H1 (cell line): Measurements from ENCODE around the gene NOTUM. TPM values are rescaled to one million over a fixed set of nuclear protein-coding genes. Genes with fewer than 3 reads are reported as not detected.

Experiments used
- CTCF ChIA-PET: fragments of 300-600 bp; sonication (Branson Sonifier 250); formaldehyde crosslinking; loops from one replicate; lab custom pipeline; 2021; ENCODE audit not compliant: partially characterized antibody; lab: Charles Lee
- POLR2A ChIA-PET: fragments of 300-600 bp; sonication (Branson Sonifier 250); formaldehyde crosslinking; loops from one replicate; lab custom pipeline; 2021; ENCODE audit warnings: inconsistent platforms; ENCODE audit not compliant: partially characterized antibody; lab: Charles Lee
- DNase-seq, 2 experiments: peaks; one replicate each; pipeline versions ENCODE4 v3.0.0 to v3.0.0-alpha.2; 2010 to 2022; ENCODE audit warnings: low spot score in 2 of 2, low read depth in 1 of 2, mixed read lengths in 1 of 2
- FAIRE-seq: peaks from 2 replicates; lab custom pipeline; 2011; peaks lifted over from hg19 to GRCh38; lab: Jason Lieb, UNC
- H2AFZ ChIP-seq: 2 replicates; pipeline ENCODE4 v1.8.1; 2012; ENCODE audit warnings: low read length, inconsistent platforms
- H2AK5ac ChIP-seq: 2 replicates; pipeline ENCODE4 v1.6.1; 2013; ENCODE audit warnings: low read depth, low read length
- H2BK120ac ChIP-seq: replicated peaks from 2 replicates; pipeline ENCODE3; 2013; ENCODE audit warnings: low read depth, low read length, inconsistent platforms
- H2BK12ac ChIP-seq: 2 replicates; pipeline ENCODE4 v1.6.1; 2013; ENCODE audit warnings: low read depth, low read length
- H2BK15ac ChIP-seq: 2 replicates; pipeline ENCODE4 v1.6.1; 2013; ENCODE audit warnings: low read length
- H2BK20ac ChIP-seq: 2 replicates; pipeline ENCODE4 v1.6.1; 2013; ENCODE audit warnings: low read length
- H2BK5ac ChIP-seq: 2 replicates; pipeline ENCODE4 v1.6.1; 2013; ENCODE audit warnings: low read depth, low read length
- H3K14ac ChIP-seq: 2 replicates; pipeline ENCODE4 v1.6.1; 2013; ENCODE audit warnings: inconsistent platforms; ENCODE audit not compliant: insufficient read length
- H3K18ac ChIP-seq: 2 replicates; pipeline ENCODE4 v1.6.1; 2013; ENCODE audit warnings: low read length; ENCODE audit errors: extremely low read depth
- H3K23ac ChIP-seq: 2 replicates; pipeline ENCODE4 v1.6.1; 2013; ENCODE audit warnings: inconsistent platforms; ENCODE audit not compliant: insufficient read length
- H3K23me2 ChIP-seq: 2 replicates; pipeline ENCODE4 v1.6.1; 2013; ENCODE audit warnings: low read depth, low read length
- H3K27ac ChIP-seq: 2 replicates; pipeline ENCODE4 v1.6.1; 2011; ENCODE audit warnings: low read depth, low read length, inconsistent platforms
- H3K27me3 ChIP-seq, 4 experiments: replicated peaks in 1 of 4; 1 replicate in 1 of 4; 2 replicates in 3 of 4; pipeline versions ENCODE4 v1.6.1 to v1.8.1; 2011 to 2013; ENCODE audit warnings: low read length in 3 of 4, mild to moderate bottlenecking in 3 of 4, inconsistent platforms in 2 of 4, mixed read lengths in 2 of 4, moderate library complexity in 1 of 4; ENCODE audit not compliant: control insufficient read depth in 3 of 4, insufficient read depth in 3 of 4; ENCODE audit errors: extremely low read depth in 1 of 4
- H3K36me3 ChIP-seq, 4 experiments: 2 replicates each; pipeline versions ENCODE4 v1.6.1 to v1.8.1; 2011 to 2013; ENCODE audit warnings: mild to moderate bottlenecking in 4 of 4, low read length in 3 of 4, moderate library complexity in 2 of 4, control low read depth in 1 of 4, inconsistent platforms in 1 of 4; ENCODE audit not compliant: insufficient read depth in 4 of 4, control insufficient read depth in 2 of 4
- H3K4ac ChIP-seq: replicated peaks from 2 replicates; pipeline ENCODE3; 2013; ENCODE audit warnings: low read length, low read depth, mixed read lengths, inconsistent platforms; ENCODE audit not compliant: insufficient read length
- H3K4me1 ChIP-seq, 4 experiments: replicated peaks in 1 of 4; 1 replicate in 1 of 4; 2 replicates in 3 of 4; pipeline versions ENCODE4 v1.6.1 to v1.8.1; 2011 to 2013; ENCODE audit warnings: low read length in 3 of 4, inconsistent platforms in 2 of 4, mixed read lengths in 1 of 4; ENCODE audit not compliant: insufficient read depth in 4 of 4, control insufficient read depth in 3 of 4
- H3K4me2 ChIP-seq, 2 experiments: 2 replicates each; pipeline versions ENCODE4 v1.6.1 to v1.8.1; 2011 to 2013; ENCODE audit warnings: low read depth in 2 of 2, low read length in 2 of 2, control low read depth in 1 of 2, inconsistent platforms in 1 of 2, mild to moderate bottlenecking in 1 of 2; ENCODE audit not compliant: insufficient read depth in 1 of 2
- H3K4me3 ChIP-seq, 4 experiments: fragments of 200-600, 300-600 bp in 1 of 4; sonication (generic), shearing (Covaris generic), sonication (Bioruptor Twin) in 1 of 4; 2 replicates each; pipeline versions ENCODE4 v1.5.1 to v1.8.1; 2011 to 2016; ENCODE audit warnings: low read length in 4 of 4, low read depth in 3 of 4, control low read depth in 2 of 4, inconsistent platforms in 2 of 4, mild to moderate bottlenecking in 2 of 4, mixed read lengths in 1 of 4, moderate library complexity in 1 of 4; ENCODE audit not compliant: insufficient read depth in 2 of 4; ENCODE audit errors: extremely low read depth in 1 of 4
- H3K56ac ChIP-seq: replicated peaks from 2 replicates; pipeline ENCODE3; 2013; ENCODE audit warnings: low read depth, mild to moderate bottlenecking, mixed read lengths, low read length, inconsistent platforms; ENCODE audit not compliant: insufficient read length
- H3K79me1 ChIP-seq: 2 replicates; pipeline ENCODE4 v1.6.1; 2013; ENCODE audit warnings: low read depth, low read length, control low read depth
- H3K79me2 ChIP-seq, 2 experiments: 2 replicates each; pipeline versions ENCODE4 v1.6.1 to v1.8.1; 2012 to 2013; ENCODE audit warnings: low read length in 2 of 2, mild to moderate bottlenecking in 2 of 2, inconsistent platforms in 1 of 2; ENCODE audit not compliant: insufficient read depth in 2 of 2, control insufficient read depth in 1 of 2
- H3K9ac ChIP-seq, 4 experiments: replicated peaks in 1 of 4; 1 replicate in 1 of 4; 2 replicates in 3 of 4; pipeline versions ENCODE4 v1.6.1 to v1.8.1; 2011 to 2013; ENCODE audit warnings: low read depth in 3 of 4, low read length in 3 of 4, control low read depth in 2 of 4, mild to moderate bottlenecking in 2 of 4, moderate library complexity in 2 of 4, inconsistent platforms in 1 of 4; ENCODE audit errors: extremely low read depth in 1 of 4
- H3K9me3 ChIP-seq, 2 experiments: 2 replicates each; pipeline versions ENCODE4 v1.6.1 to v1.8.1; 2012 to 2013; ENCODE audit warnings: mild to moderate bottlenecking in 2 of 2, moderate library complexity in 2 of 2, control low read depth in 1 of 2, inconsistent platforms in 1 of 2, low read depth in 1 of 2, low read length in 1 of 2, mixed read lengths in 1 of 2; ENCODE audit not compliant: insufficient read depth in 2 of 2
- H4K20me1 ChIP-seq, 2 experiments: replicated peaks in 1 of 2; 2 replicates each; pipeline versions ENCODE3 to v1.8.1; 2011 to 2013; ENCODE audit warnings: inconsistent platforms in 2 of 2, low read length in 2 of 2, mild to moderate bottlenecking in 1 of 2; ENCODE audit not compliant: insufficient read depth in 2 of 2, control insufficient read depth in 1 of 2
- H4K5ac ChIP-seq: 2 replicates; pipeline ENCODE4 v1.6.1; 2013; ENCODE audit warnings: low read length, low read depth, mixed read lengths, inconsistent platforms; ENCODE audit not compliant: insufficient read length
- H4K8ac ChIP-seq: 2 replicates; pipeline ENCODE4 v1.8.0; 2013; ENCODE audit warnings: mild to moderate bottlenecking, moderate library complexity, low read length, inconsistent platforms; ENCODE audit not compliant: insufficient read depth; ENCODE audit errors: extremely low read depth
- H4K91ac ChIP-seq: replicated peaks from 2 replicates; pipeline ENCODE3; 2013; ENCODE audit warnings: low read length, mixed read lengths, inconsistent platforms; ENCODE audit not compliant: insufficient read length
- GABPA ChIP-seq: IDR thresholded peaks from 2 replicates; pipeline ENCODE4 v1.6.1; 2011; ENCODE audit warnings: mild to moderate bottlenecking, low read length, moderate library complexity, borderline replicate concordance; ENCODE audit not compliant: insufficient read depth
- HDAC2 ChIP-seq, 2 experiments: fragments of 300-600 bp in 1 of 2; sonication (generic) in 1 of 2; IDR thresholded peaks; 2 replicates each; pipeline ENCODE4 v1.6.1; 2011 to 2012; ENCODE audit warnings: low read depth in 2 of 2, low read length in 2 of 2, mild to moderate bottlenecking in 2 of 2, moderate library complexity in 2 of 2, borderline replicate concordance in 1 of 2, inconsistent platforms in 1 of 2
- KDM1A ChIP-seq: fragments of 200-600, 300-600 bp; sonication (generic); IDR thresholded peaks from 2 replicates; pipeline ENCODE4 v1.7.1; 2016; ENCODE audit warnings: mild to moderate bottlenecking, low read length, borderline replicate concordance
- SRF ChIP-seq: IDR thresholded peaks from 2 replicates; pipeline ENCODE4 v1.6.1; 2011; ENCODE audit warnings: mild to moderate bottlenecking, low read depth, low read length, moderate library complexity
- WGBS, 2 experiments: shearing (Covaris generic) in 1 of 2; methylation state at CpG; one replicate each; pipeline versions ENCODE4 v1.1.6 to v1.1.7; 2013 to 2015; ENCODE audit warnings: low lambda C conversion rate in 2 of 2, mixed read lengths in 2 of 2, inconsistent platforms in 1 of 2, low coverage in 1 of 2, missing lambda C conversion rate in 1 of 2; ENCODE audit not compliant: insufficient replicate concordance in 2 of 2, insufficient coverage in 1 of 2, insufficient read length in 1 of 2; ENCODE audit errors: extremely low coverage in 1 of 2, missing lambda C conversion rate in 1 of 2; 5-methylcytosine and 5-hydroxymethylcytosine counted together
- polyA plus RNA-seq, 7 experiments: library from polyadenylated mRNA; depleted of rRNA in 3 of 7; stranded (reverse) in 5 of 7; unstranded in 2 of 7; fragments of >200 nt in 5 of 7; fragments of 200-250 nt in 2 of 7; gene quantifications; 1 replicate in 5 of 7; 2 replicates in 1 of 7; 4 replicates in 1 of 7; pipeline versions ENCODE4 v1.2.1 to v1.2.3, GENCODE V29; 2011 to 2013; ENCODE audit warnings: missing spikeins in 2 of 7, mixed read lengths in 2 of 7
- total RNA-seq: library from RNA; stranded (reverse); fragmentation: NEBNext Ultra II Directional; extraction: Animal tissue kit (Norgen Biotek cat#: 25700); gene quantifications from 2 replicates; pipeline ENCODE4 v1.2.1, GENCODE V29; 2021

Gene NOTUM
- total and polyA plus RNA-seq, 2 of the 8 experiments (the other 6 are each of a cell fraction or from before 2014, with no cell fraction given), result 0.45 to 0.76 TPM

- no peak for FAIRE-seq
- TF ChIP-seq SRF (no peak), KDM1A (no peak), HDAC2 (IDR thresholded peaks at IDR 0.05; ENCODE audit: borderline replicate concordance in 1 of 2, low read depth in 2 of 2, low read length in 2 of 2) (no peak), GABPA (no peak)
Measured at GRCh38 chr17:81918832-81919545, 42.0 kb downstream of the NOTUM start.

More at GRCh38 chr17:81918832-81919545, 42.0 kb downstream of the NOTUM start:
- H3K18ac ChIP-seq, result no peak overlapping the region
- no peak overlapping the region for H3K23ac ChIP-seq
- H3K79me2 ChIP-seq, result peaks cover 7 to 60% of the 10 kb centered on the region in 2 experiments; a peak in 3 of 4 replicates
- POLR2A ChIA-PET, result interaction anchor here (1.0 to 1.5 kb wide), 2 partner anchors 9 to 17 kb away, joined by 3 read pairs; partner anchors contain the start of genes MAFG and NPB
- no peak overlapping the region for H3K9ac ChIP-seq
- no peak overlapping the region for H3K27ac ChIP-seq
- H3K4me3 ChIP-seq, result no peak overlapping the region
- peaks cover 15 to 34% of the 10 kb centered on the region in 2 experiments for H4K20me1 ChIP-seq
- H2BK120ac ChIP-seq, result no peak overlapping the region
- no peak overlapping the region for H2BK20ac ChIP-seq
- 0 out of 2 replicates have a peak overlapping the region, but pooled peaks have one; percentile 10 for H2BK5ac ChIP-seq
- no peak overlapping the region for H3K4me2 ChIP-seq
- H3K14ac ChIP-seq, result no peak overlapping the region
- H3K4ac ChIP-seq, result no peak overlapping the region
- CTCF ChIA-PET, result interaction anchor here (0.6 to 1.0 kb wide), 2 partner anchors 101 to 333 kb away, joined by 3 read pairs; no protein-coding TSS in a partner anchor
- no peak overlapping the region for H3K56ac ChIP-seq
- H3K9me3 ChIP-seq, result no peaks in the 10 kb centered on the region
- H3K27me3 ChIP-seq, result no peaks in the 10 kb centered on the region
- peaks cover 5 to 32% (median 20%) of the 10 kb centered on the region in 4 experiments for H3K36me3 ChIP-seq
- peaks cover 5% of the 10 kb centered on the region for H3K23me2 ChIP-seq
- H2AK5ac ChIP-seq, result no peak overlapping the region
- no peak overlapping the region for H2BK15ac ChIP-seq
- H2BK12ac ChIP-seq, result no peak overlapping the region
- no peak for DNase-seq
- H4K91ac ChIP-seq, result no peak overlapping the region
- WGBS, 2 experiments, result 93% methylated on average over 15 of the region's 15 CpGs; no CpG with 5 or more reads in 1 of the 2 experiments
- H3K4me1 ChIP-seq, result peaks cover 0 to 24% (median 15%) of the 10 kb centered on the region in 4 experiments; a peak in 6 of 7 replicates
- H2AFZ ChIP-seq, result no peak overlapping the region
- H4K8ac ChIP-seq, result no peak overlapping the region
- no peak overlapping the region for H4K5ac ChIP-seq
- peaks cover 29% of the 10 kb centered on the region for H3K79me1 ChIP-seq
